OCI-LY1 (cell line): ENCODE measurements around the gene MAPK8IP1.

Experiments
- EZH2 ChIP-seq: fragments of 200-600 bp; sonication (generic), shearing (Covaris generic); IDR thresholded peaks from 2 replicates; pipeline ENCODE4 v1.8.0; 2017; ENCODE audit warnings: borderline replicate concordance, mixed run types, mild to moderate bottlenecking, antibody characterized with exemption, low read length, moderate library complexity, mixed read lengths
- TF ChIP-seq, protein P1 (sequence below): fragments of 200-600 bp; sonication (generic), shearing (Covaris generic); IDR thresholded peaks from 2 replicates; pipeline ENCODE4 v1.5.1; 2017; ENCODE audit warnings: mild to moderate bottlenecking, antibody characterized with exemption, low read length, moderate library complexity, mixed read lengths

GRCh38 chr11:45864041-45864440, 21.4 kb upstream of the MAPK8IP1 start:
- TF ChIP-seq, protein P1, sequence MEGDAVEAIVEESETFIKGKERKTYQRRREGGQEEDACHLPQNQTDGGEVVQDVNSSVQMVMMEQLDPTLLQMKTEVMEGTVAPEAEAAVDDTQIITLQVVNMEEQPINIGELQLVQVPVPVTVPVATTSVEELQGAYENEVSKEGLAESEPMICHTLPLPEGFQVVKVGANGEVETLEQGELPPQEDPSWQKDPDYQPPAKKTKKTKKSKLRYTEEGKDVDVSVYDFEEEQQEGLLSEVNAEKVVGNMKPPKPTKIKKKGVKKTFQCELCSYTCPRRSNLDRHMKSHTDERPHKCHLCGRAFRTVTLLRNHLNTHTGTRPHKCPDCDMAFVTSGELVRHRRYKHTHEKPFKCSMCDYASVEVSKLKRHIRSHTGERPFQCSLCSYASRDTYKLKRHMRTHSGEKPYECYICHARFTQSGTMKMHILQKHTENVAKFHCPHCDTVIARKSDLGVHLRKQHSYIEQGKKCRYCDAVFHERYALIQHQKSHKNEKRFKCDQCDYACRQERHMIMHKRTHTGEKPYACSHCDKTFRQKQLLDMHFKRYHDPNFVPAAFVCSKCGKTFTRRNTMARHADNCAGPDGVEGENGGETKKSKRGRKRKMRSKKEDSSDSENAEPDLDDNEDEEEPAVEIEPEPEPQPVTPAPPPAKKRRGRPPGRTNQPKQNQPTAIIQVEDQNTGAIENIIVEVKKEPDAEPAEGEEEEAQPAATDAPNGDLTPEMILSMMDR: no peak
- TF ChIP-seq EZH2: no peak
